ENCODE results near the gene P2RY14.

DNA sequence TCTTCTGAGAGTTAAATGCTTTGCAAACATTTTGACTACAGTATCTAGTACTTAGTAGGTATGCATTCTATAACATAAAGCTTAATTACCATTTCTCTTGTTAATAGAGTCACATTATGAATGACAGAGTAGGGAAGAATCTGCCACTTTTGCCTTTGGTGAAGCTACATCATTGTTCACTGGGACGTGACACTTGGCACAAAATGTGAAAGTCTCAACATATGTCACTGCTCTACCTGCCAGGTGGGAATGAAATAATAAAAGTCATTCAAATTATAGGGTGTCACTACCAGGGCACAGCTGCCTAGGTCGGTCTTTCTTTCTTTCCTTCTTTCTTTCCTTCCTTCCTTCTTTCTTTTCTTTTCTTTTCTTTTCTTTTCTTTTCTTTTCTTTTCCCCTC lies 20.7 kb upstream of the P2RY14 start:
- TF ChIP-seq CTCF (IDR thresholded peaks at IDR 0.05) (no peak), POLR2A (IDR thresholded peaks at IDR 0.05) (no peak)

Measured in stomach (tissue), 4 donors.